ENCODE results near the gene SHROOM3.
"Not testable (repeated sequence)": the region's sequence is repeated elsewhere in the genome, so short reads cannot be mapped to it uniquely, and the experiment has no call there.

Gene SHROOM3

GRCh38 chr4:76723924-76724323, 288.9 kb downstream of the SHROOM3 start:
- DNase-seq (ENCODE audit: low spot score), result no peak

- no peak for DNase-seq (ENCODE audit: low spot score)
Measured at GRCh38 chr4:76725039-76725438, 290.0 kb downstream of the SHROOM3 start.

- DNase-seq (ENCODE audit: low spot score), result no peak
Measured at GRCh38 chr4:76726176-76726575, 291.1 kb downstream of the SHROOM3 start.

GRCh38 chr4:76726631-76727030, 291.6 kb downstream of the SHROOM3 start:
- DNase-seq (ENCODE audit: low spot score), result no peak

GRCh38 chr4:76727934-76728333, 292.9 kb downstream of the SHROOM3 start:
- not testable (repeated sequence) for DNase-seq (ENCODE audit: low spot score)

- DNase-seq (ENCODE audit: low spot score), result no peak
Measured at GRCh38 chr4:76729460-76729859, 294.4 kb downstream of the SHROOM3 start.

GRCh38 chr4:76729980-76730379, 295.0 kb downstream of the SHROOM3 start:
- DNase-seq (ENCODE audit: low spot score), result no peak

- DNase-seq (ENCODE audit: low spot score), result no peak
Measured at GRCh38 chr4:76732246-76732645, 297.2 kb downstream of the SHROOM3 start.

GRCh38 chr4:76733068-76733771, 298.2 kb downstream of the SHROOM3 start:
- no peak for DNase-seq (ENCODE audit: low spot score)

GRCh38 chr4:76736414-76736813, 301.4 kb downstream of the SHROOM3 start:
- DNase-seq (ENCODE audit: low spot score), result no peak

- no peak for DNase-seq (ENCODE audit: low spot score)
Measured at GRCh38 chr4:76737180-76737579, 302.2 kb downstream of the SHROOM3 start.

GRCh38 chr4:76737771-76738085, 302.7 kb downstream of the SHROOM3 start:
- DNase-seq (ENCODE audit: low spot score), result no peak

- DNase-seq (ENCODE audit: low spot score), result no peak
Measured at GRCh38 chr4:76738086-76738931, 303.3 kb downstream of the SHROOM3 start.

GRCh38 chr4:76740192-76740591, 305.2 kb downstream of the SHROOM3 start:
- DNase-seq (ENCODE audit: low spot score), result no peak

- no peak for DNase-seq (ENCODE audit: low spot score)
Measured at GRCh38 chr4:76740866-76741662, 306.0 kb downstream of the SHROOM3 start.

GRCh38 chr4:76741663-76742020, 306.6 kb downstream of the SHROOM3 start:
- DNase-seq (ENCODE audit: low spot score), result no peak

- DNase-seq (ENCODE audit: low spot score), result no peak
Measured at GRCh38 chr4:76744241-76744921, 309.4 kb downstream of the SHROOM3 start.

GRCh38 chr4:76745240-76745639, 310.2 kb downstream of the SHROOM3 start:
- no peak for DNase-seq (ENCODE audit: low spot score)

- no peak for DNase-seq (ENCODE audit: low spot score)
Measured at GRCh38 chr4:76747563-76747962, 312.5 kb downstream of the SHROOM3 start.

- DNase-seq (ENCODE audit: low spot score), result no peak
Measured at GRCh38 chr4:76748649-76749048, 313.6 kb downstream of the SHROOM3 start.

GRCh38 chr4:76749355-76749754, 314.3 kb downstream of the SHROOM3 start:
- DNase-seq (ENCODE audit: low spot score), result no peak

GRCh38 chr4:76750716-76751115, 315.7 kb downstream of the SHROOM3 start:
- no peak for DNase-seq (ENCODE audit: low spot score)

Measured in CD4-positive, alpha-beta T cell treated with Interleukin-2 at 100 ng/mL for 4 hours (primary cell).